ENCODE measurements around the gene PSMB4.
A peak's percentile ranks its signal among the peaks of the same experiment; 100 is the strongest.
"Not testable (repeated sequence)": the region's sequence is repeated elsewhere in the genome, so short reads cannot be mapped to it uniquely, and the experiment has no call there.

PSMB4 gene

DNA sequence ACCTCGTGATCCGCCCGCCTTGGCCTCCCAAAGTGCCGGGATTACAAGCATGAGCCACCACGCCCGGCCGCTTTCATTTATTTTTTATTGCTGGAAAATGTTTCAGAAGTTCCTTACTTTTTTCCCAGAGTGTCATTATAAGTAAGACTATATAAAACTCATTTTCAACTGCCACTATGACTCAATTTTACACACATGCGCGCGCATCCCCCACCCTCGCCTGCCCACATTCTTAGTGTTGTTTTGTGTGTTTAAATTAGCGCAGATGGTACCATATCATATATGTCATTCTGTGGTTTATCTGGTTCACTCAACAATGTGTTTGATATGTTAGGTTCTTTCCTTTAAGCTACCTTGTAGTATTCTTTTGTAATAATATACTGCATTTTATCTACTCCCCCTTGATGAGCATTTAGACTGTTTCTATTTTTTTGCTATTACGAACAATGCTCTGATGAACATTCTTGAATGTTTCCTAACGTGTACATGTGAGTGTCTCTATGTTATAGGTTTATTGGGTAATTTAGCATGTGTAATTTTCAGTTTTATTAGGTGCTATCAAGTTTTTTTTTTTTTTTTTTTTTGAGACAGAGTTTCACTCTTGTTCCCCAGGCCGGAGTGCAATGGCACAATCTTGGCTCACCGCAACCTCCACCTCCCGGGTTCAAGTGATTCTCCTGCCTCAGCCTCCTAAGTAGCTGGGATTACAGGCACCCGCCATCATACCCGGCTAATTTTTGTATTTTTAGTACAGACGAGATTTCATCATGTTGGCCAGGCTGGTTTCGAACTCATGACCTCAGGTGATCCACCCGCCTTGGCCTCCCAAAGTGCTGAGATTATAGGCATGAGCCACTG lies 8.9 kb upstream of the PSMB4 start:
- DNase-seq = not testable (repeated sequence)

DNA sequence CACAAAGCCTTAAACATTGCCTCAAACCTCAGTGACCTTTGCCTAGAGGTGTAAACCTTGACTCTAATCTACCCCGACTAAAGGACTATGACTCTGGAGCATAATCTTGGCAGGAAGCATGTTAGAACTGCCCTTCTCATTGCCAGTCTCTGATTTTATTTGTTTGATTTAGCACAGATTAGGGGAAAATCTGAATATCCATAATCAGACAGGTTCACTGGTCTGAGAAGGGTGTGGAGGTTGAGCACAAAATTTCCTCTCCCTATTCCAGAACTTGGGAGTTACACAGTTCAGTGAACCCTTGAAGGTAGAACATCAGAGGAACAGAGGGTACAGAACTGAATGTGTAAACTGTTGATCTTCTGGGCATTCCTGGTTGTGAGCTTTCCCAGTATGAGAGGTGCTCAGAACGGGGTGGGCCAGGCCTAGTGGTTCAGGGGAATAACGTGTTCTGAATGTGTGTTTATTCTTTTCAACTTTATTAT lies 8.3 kb upstream of the PSMB4 start:
- no peak for DNase-seq

DNA sequence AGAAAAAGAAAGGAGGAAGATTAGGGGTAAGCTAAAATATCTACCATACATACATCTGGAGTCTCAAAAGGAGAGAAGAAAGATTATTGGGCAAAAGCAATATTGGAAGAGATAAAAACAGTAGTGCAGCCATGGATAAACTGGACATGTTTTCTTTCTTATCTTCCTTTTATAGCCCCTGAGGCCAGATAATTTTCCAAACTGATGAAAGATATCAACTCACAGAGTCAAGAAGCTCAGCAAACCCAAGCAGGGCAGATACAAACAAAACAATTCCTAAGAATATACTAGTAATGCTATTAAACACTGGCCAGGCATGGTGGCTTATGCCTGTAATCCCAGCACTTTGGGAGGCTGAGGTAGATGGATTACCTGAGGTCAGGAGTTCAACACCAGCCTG lies 5.8 kb upstream of the PSMB4 start:
- DNase-seq = no peak

DNA sequence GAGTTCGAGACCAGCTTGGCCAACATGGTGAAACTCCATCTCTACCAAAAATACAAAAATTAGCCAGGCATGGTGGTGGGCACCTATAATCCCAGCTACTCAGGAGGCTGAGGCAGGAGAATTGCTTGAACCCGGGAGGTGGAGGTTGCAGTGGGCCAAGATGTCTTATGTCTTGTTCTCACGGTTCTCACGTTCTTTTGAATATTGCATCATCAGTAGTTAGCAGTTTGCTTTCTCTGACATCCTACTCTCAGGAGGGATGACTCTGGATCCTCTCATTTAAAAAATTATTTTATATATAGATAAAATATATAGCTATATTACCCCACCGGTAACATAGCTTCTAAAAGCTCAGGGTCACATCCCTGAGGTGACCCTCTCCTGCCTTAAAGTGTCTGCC lies 3.1 kb upstream of the PSMB4 start:
- DNase-seq = not testable (repeated sequence)

DNA sequence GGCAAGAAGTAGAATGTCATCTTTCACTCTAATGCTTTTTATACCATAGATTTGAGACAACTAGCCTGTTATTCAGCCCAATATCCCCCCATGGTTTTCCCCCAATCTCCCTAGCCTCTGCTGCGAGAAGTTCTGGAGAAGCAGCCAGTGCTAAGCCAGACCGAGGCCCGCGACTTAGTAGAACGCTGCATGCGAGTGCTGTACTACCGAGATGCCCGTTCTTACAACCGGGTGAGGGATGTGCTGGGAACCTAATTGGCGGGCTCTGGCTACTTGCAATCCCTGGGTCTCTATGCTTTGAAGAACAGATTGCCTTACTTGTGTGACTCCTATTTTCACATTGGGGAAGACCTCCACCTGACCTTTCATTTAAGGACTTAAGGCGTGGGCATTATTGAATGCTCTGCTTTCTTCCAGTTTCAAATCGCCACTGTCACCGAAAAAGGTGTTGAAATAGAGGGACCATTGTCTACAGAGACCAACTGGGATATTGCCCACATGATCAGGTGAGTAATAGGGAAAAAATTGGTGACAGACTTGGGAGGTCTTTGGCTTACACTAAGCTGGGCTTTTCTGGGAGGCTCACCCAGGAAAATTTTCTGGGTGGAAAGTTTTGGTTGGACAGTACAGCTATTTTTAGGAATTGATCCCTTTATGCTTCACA lies 1.9 kb downstream of the PSMB4 start:
- no peak for DNase-seq

DNA sequence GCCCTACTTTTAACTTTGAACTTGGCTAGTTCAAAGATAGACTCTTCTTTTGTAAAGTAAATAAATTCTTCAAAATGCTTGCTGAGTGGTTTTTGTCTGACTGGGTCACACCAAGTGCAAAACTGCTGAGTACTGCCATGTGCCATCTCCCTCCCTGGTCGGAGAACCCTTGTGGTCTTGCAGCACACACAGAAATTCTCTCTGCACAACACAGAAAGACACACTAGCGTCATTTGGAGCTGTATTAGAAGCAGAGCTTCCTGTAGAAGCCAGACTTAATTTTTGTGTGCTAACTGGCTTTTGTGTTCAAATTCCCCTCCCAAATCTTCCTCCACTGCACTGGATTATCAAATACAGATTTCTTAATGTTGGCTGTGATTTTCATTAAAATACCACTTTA lies 2.5 kb downstream of the PSMB4 start:
- no peak for DNase-seq

DNA sequence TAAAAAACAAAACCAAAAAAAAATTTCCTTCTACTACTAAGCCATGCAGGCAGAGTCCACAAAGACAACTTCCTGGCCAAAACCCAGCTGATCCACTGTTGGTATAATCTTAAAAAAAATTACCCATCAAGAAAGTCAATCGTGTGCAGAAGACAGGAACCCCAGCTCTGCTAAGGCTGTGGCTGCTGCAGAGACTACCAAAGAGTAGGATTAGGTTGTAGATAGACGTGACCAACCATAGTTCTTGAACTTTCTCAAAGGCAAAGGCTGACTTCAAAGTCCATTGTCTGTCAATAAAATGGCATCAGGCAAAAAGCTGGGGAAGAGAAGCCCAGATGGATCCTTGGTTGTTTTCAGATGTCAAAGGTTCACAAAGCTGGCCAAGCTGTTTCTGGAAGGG lies 3.4 kb downstream of the PSMB4 start:
- no peak for DNase-seq

DNA sequence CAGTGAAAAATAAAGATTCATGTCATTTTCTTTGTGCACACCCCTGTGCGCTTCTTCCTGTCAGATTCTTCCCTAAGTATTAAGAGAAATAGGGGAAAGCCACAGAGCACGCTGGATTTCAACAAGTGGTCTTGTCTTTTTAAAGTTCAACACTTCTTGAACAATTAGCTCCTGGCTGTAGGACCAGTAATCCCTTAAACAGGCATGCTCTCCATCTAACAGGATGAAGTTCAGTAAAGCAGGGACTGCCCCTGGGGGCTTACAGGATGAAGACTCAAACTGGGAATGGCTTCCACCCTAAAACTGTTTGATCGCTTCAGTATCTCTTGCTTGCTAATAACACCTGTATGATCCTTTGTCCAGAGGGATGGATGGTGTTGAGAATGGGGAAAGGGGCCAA lies 4.2 kb downstream of the PSMB4 start:
- no peak for DNase-seq

DNA sequence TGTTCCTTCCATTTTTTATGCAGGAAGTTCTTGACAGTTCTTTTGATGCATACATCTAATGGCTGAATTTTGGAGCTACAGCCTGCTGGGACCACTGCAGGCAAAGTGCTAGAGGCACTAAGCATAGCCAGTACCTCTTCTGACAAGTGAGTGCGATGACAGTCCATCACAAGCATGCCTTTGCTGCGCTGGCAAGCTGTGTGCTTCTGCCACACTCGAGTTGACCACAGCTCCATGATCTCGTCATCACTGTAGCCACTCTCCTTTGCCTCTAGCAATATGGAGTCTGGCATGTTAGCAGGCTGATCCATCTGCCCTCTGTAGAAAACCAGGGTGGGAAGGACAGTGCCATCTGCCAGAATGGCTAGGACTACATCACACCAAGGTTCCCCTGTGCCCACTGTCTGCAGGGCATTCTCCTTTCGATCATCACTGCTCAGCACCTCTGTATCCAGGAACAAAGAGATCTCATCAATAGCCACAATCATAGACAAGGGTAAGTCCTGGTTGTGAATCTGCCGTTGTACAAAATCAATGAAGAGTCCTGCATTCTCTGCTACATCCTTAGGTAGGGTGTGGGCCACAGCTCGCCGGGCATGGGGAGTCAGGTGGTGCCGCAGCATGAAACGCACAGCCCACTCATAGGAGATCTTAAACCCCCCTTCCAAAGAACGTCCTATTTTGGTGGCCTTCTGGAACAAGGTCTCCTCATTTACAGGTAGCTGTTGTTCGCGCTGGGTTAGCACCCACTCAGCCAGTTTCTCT lies 6.0 kb downstream of the PSMB4 start:
- DNase-seq = no peak

DNA sequence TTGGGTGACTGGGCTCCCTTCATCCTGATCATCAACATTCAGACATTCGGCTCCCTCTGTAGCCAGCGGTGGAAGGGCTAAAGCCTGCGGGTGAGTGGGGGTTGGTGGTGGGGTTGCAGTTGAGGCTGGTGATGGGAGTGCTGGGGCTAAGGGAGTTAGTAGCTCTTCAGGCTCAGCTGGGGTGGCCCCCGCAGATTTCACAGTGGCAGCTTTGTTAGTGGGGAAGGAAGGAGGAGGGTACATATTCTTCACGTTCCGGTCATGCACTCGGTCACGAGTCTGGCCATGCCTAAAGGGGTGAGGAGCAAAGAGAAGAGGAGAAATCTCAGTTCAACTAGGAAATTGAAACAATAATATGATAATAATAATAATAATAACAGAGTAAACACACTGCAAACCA lies 6.8 kb downstream of the PSMB4 start:
- DNase-seq = no peak

DNA sequence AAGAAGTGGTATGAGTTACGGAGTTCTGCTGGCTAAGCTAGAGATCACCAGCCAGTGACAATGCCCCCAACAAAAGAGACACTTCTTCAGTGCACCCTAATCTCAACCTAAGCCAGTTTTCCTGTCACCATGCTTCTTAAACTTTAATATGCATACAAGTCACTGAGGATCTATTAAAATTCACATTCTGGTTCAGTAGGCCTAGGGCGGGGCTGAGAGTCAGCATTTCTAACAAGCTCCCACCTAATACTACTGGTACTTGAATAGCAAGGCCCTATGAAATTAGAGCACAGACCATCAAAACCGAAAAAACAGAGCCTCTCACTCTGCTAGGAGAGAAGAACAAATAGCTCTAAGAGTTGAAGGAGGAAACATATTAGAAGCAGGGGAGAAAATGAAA lies 7.9 kb downstream of the PSMB4 start:
- DNase-seq = no peak

DNA sequence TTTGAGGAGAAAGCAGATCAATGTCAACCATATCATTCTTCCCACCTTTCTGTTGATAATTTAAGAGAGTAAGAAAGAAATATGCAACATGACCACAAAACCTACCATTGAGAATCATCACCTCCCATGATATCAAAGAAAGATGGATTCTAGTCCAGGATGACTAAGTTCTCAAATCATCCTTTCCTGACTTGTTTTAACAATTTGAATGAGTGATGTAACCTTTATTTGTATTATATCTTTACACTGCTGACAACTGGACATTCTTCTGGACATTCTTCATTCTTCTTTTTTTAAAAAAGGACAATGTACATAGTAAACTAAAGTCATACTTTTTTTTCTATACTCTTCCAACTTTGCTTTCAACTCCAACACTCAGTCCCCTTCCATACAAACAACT lies 9.5 kb downstream of the PSMB4 start:
- DNase-seq = no peak

DNA sequence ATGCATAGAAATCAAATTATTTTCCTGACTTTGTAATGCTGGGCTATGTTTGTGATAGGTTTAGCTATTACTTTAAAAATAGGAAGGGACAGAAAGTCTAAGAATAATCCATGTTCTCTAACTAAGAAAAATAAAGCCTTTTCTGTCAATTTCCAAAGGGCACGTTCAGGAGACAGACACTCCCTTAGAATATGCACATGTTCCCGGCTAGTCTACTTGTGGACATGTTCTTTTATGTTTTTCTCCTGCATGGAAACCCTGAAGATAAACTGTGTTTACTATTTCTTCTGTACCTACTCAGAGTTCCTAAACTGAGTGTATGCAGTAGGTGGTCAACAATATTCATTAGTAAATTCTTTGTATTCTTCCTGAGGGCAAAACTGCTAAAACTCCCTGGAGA lies 12.5 kb downstream of the PSMB4 start:
- DNase-seq = no peak

DNA sequence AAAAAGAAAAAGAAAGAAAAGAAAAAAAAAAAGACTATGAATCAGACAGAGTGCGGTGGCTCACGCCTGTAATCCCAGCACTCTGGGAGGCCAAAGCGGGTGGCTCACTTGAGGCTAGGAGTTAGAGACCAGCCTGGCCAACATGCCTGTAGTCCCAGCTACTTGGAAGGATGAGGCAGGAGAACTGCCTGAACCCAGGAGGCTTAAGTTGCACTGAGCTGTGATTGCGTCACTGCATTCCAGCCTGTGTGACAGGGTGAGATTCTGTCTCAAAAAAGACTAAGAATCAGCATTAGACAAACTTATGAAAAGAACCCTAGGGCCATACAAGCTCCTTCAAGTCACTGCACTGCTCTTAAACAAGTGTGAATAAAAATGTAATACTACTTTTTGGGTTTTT lies 16.9 kb downstream of the PSMB4 start:
- no peak for DNase-seq

DNA sequence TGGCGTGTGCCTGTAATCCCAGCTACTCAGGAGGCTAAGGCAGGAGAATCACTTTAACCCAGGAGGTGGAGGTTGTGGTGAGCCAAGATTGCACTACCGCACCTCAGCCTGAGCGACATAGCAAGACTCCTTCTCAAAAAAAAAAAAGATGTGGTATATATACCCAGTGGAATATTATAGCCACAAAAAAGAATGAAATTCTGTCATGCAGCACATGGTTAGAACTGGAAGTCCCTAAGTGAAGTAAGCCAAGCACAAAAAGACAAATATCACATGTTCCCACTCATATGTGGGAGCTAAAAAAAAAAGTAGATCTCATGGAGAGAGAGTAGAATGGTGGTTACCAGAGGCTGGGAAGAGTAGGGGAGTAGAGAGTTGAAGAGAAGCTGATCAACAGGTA lies 18.7 kb downstream of the PSMB4 start:
- no peak for DNase-seq

DNA sequence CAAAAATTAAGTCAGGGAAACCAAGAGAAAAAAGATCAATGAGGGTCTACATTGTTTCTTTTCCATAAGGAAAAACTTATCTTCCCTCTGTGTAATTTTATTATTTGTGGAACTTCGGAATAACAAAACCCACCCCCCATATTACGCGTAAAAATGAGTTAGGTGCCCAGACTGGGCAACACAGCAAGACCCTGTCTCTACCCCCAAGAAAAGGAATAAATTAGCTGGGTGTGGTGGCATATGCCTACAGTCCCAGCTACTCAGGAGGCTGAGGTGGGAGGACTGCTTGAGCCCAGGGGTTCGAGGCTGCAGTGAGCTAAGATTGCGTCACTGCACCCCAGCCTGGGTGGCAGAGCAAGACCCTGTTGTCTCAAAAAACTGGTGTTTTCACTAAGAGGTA lies 20.4 kb downstream of the PSMB4 start:
- DNase-seq = no peak

DNA sequence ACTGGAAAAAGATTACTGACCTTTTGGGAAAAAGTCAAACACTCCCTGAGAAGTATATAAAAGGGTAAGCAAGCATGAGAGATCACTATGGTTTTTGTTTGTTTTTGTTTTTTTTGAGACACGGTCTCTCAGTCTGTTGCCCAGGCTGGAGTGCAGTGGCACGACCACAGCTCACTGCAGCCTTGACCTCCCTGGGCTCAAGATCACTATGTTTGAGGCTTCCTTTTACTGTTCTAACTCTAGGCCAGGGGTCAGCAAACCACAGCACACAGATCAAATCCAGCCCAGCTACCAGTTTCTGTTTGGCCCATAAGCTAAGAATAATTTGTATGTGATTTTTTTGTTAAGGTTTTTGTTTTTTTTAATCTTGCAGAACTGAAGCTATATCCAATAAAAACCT lies 25.7 kb downstream of the PSMB4 start:
- no peak for DNase-seq

DNA sequence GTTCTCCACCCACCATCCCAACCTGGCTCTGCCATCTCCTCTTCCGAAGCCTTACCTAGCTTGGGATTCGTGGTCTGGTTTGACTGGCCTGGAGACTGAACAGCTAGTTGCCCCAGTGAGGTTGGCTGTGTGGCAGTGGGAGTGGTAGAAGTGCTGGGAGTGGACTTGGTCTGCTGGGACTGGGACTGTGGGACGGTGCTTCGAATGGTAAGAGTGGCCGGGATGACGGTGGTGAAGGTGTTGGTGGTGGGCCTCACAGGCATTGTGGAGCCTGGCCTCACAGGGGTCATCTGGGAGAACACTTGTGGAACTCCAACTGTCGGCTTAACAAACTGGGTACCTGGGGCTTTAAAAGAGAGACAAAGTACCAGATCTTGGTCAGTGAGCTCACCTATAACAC lies 28.7 kb downstream of the PSMB4 start:
- no peak for DNase-seq

DNA sequence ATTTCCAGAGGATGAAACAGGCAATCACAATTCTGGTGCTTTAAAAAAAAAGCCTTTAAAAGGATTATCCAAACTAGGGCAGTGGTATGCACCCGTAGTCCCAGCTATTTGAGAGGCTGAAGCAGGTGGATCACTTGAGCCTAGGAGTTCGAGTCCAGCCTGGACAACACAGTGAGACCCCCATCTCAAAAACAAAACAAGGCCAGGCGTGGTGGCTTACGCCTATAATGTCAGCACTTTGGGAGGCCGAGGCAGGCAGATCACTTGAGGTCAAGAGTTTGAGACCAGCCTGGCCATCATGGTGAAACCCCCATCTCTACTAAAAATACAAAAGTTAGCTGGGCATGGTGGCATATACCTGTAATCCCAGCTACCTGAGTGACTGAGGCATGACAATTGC lies 34.5 kb downstream of the PSMB4 start:
- not testable (repeated sequence) for DNase-seq

DNA sequence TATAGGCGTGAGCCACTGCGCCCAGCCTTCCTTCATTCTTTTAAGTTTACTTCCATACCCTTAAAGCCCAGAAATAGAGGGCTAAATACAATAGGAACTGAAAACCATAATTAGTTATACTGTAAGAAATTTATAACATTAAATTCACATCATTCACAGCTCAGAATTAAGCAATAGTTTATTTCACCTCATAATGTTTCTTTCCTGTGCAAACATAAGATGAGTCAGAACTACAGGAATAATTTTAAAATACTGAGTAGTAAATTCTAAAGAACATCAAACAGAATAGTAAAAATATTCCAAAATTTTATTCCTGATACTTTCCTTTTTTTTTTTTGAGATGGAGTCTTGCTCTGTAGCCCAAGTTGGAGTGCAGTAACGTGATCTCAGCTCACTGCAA lies 35.8 kb downstream of the PSMB4 start:
- no peak for DNase-seq

DNA sequence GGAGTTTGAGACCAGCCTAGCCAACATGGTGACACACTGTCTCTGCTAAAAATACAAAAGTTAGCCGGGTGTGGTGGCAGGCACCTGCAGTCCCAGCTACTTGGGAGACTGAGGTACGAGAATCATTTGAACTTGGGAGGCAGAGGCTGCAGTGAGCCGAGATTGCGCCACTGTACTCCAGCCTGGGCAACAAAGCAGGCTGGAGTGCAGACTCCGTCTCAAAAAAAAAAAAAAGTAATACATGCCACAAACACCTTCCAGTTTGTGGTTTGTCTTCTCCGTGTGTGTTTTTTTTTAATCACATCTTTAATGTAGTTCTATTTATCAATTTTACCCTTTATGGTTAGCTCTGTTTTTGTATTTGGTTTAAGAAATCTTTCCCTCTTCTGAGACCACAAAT lies 37.6 kb downstream of the PSMB4 start:
- no peak for DNase-seq

DNA sequence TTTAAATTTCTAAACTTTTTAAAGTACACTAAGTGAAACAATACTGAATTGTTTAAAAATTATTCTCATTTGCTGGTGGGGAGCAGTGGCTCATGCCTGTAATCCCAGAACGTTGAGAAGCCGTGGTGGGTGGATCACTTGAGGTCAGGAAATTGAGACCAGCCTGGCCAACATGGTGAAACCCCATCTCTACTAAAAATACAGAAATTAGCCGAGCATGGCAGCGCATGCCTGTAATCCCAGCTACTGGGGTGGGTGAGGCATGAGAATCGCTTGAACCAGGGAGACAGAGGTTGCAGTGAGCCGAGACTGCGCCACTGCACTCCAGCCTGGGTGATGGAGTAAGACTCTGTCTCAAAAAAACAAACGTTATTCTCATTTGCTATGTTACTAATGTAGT lies 38.0 kb downstream of the PSMB4 start:
- DNase-seq = not testable (repeated sequence)

DNA sequence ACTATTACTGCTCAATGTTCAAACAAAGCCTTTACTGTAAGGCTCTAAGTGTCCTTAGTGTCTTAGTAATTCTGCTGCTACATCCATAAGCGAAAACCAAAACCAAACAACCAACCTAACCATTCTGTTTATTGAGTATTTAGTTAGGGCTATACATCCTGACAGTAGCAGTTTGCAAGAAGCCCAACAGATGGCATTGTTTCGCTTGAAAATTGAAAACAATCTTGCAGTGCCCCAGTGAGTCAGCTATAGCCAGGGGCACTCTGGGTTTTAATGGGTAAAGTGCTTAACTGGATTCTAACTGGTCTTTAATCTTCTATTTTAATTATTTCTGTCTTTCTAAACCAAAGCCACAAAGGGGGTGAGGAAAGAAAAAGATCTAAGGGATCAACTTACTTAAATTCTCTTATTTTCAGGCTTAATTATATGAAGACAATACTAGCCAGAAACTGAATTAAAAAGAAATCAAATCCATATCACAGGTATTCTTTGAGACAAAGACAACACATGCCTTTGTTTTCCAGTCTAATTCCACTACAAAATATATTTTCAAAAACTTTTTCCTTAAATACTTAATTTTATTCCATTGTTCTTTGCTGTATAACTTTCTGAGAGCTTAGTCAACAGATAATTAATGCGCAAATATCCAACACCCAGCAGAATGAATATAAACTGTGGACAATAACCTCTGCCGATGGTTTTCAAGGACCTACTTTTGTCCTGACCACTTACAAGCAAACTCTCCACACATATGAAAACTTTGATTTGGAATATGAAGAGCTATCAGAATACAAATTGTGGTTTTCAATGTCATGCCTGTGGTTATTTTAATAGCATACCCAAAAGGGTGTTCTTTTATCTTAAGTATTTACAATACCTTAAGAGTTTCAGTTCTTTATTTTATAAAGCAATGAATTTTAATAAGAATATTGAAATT lies 44.7 kb downstream of the PSMB4 start:
- DNase-seq = peak; percentile 83

Measured in hematopoietic multipotent progenitor cell treated with erythropoietin and hydrocortisone succinate and interleukin-3 and kit ligand, for 8 days (in vitro differentiated cells).